ENCODE results near the gene GABRD.

Gene GABRD

DNA sequence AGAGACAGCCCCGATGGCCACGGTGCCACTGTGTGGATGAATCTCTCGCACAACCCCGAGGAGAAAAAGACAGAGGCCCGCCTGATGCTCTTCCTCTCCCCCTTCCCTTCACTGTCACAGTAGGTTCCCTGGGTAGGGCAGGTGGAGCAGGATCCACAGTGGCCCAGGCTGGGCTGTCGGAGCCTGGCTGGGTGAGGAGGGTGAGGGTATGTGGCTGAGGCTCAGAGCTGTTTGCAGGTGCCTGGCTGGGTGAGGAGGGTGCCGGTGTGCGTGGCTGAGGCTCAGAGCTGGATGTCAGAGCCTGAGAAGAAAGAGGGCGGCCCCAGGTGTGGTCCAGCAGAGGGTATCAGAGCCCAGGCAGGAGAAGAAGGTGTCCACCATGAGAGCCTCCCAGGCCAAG is 18.3 kb upstream of the GABRD start:
- Histone ChIP-seq H4K20me1 (ENCODE audit: insufficient read depth) (no peaks in the 10 kb centered on the region), H3K79me2 (ENCODE audit: insufficient read depth, low read depth) (no peaks in the 10 kb centered on the region), H3K36me3 (ENCODE audit: insufficient read depth) (no peaks in the 10 kb centered on the region), H3K4me2 (no peak overlapping the region), H3K27me3 (ENCODE audit: insufficient read depth, low read depth) (peaks cover 94% of the 10 kb centered on the region), H3K4me1 (ENCODE audit: low read depth, poor library complexity, severe bottlenecking) (no peaks in the 10 kb centered on the region), H2AFZ (ENCODE audit: low read depth) (no peak overlapping the region), H3K4me3 (IDR thresholded peaks at IDR 0.05; ENCODE audit: insufficient read depth, low read depth, low read length) (no peak overlapping the region), H3K27ac (no peak overlapping the region), H3K9ac (no peak overlapping the region)
- TF ChIP-seq, protein P1, sequence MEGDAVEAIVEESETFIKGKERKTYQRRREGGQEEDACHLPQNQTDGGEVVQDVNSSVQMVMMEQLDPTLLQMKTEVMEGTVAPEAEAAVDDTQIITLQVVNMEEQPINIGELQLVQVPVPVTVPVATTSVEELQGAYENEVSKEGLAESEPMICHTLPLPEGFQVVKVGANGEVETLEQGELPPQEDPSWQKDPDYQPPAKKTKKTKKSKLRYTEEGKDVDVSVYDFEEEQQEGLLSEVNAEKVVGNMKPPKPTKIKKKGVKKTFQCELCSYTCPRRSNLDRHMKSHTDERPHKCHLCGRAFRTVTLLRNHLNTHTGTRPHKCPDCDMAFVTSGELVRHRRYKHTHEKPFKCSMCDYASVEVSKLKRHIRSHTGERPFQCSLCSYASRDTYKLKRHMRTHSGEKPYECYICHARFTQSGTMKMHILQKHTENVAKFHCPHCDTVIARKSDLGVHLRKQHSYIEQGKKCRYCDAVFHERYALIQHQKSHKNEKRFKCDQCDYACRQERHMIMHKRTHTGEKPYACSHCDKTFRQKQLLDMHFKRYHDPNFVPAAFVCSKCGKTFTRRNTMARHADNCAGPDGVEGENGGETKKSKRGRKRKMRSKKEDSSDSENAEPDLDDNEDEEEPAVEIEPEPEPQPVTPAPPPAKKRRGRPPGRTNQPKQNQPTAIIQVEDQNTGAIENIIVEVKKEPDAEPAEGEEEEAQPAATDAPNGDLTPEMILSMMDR (conservative IDR thresholded peaks at IDR 0.05; ENCODE audit: low read depth, low read length), result no peak

DNA sequence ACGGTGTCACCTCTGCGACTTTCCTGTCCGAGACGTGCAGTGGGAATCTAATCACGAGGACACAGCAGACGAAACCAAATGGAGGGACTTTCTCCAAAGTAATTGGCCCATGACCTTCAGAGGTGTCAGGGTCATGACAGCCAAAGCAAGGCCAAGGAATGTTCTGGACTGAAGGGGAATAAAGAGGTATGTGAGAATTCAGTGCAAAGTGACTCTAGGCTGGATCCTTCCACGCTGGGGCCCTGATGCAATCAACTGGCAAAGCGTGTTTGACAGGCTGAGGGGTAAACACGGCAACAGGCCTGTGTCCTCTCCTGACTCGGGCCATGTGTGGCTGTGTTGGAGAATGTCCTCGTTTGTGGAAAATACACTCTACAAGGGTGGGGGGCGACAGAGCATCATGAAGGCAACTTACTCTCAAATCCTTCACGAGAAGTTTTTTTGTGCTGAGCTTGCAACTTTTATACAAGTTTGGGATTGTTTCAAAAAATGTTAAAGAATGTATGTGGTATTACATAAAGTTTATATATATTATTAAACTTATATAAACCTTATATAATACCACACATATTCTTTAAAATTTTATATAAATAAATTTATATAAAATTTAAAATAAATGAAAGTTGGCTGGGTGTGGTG is 17.3 kb upstream of the GABRD start:
- Histone ChIP-seq H2AFZ (ENCODE audit: low read depth) (no peak overlapping the region), H3K4me2 (no peak overlapping the region), H3K36me3 (ENCODE audit: insufficient read depth) (no peaks in the 10 kb centered on the region), H3K27me3 (ENCODE audit: insufficient read depth, low read depth) (peaks cover 94% of the 10 kb centered on the region), H4K20me1 (ENCODE audit: insufficient read depth) (no peaks in the 10 kb centered on the region), H3K79me2 (ENCODE audit: insufficient read depth, low read depth) (no peaks in the 10 kb centered on the region), H3K27ac (no peak overlapping the region), H3K9ac (no peak overlapping the region), H3K4me3 (IDR thresholded peaks at IDR 0.05; ENCODE audit: insufficient read depth, low read depth, low read length) (no peak overlapping the region), H3K4me1 (ENCODE audit: low read depth, poor library complexity, severe bottlenecking) (no peaks in the 10 kb centered on the region)
- TF ChIP-seq, protein P1 (conservative IDR thresholded peaks at IDR 0.05; ENCODE audit: low read depth, low read length), result no peak

DNA sequence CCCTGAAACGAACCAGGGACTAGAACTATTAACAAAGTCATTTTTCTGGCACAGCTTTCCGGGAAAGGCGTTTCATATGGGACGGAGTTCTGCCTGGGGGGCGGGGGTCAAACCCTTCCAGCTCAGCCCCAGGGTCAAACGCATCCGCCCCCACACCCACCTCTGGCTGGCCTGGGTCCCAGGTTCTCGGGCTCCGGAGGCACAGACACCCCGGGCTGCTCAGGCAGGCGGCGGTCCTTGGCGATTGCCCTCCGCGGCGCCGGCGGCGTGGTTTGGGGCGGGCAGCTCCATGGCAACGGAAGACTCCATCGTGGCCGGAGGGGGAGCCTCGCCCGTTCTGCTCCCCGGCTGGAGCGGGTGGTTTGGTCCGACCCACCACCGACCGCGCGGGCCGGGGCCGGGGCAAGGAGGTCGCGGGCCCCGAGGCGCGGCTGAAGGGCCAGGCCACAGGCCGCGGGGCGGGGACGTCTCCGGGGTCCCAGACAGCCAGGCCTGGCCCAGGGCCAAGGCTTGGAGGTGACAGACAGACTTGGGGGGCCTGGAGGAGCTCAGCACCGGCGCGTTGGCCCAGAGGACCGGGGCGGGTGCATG is 15.5 kb upstream of the GABRD start, which contains the start of gene CFAP74:
TSS of gene CFAP74 (minus strand) at position 246 of the 591 bp plus-strand sequence. CDS start 12,830 bp downstream, outside the sequence.
- H3K4me2 ChIP-seq, result no peak within 1 kb of the TSS
- no peak within 1 kb of the TSS for H3K27ac ChIP-seq
- no peaks in the 10 kb centered on the region for H3K36me3 ChIP-seq (ENCODE audit: insufficient read depth)
- no peaks in the 10 kb centered on the region for H3K4me1 ChIP-seq (ENCODE audit: low read depth, poor library complexity, severe bottlenecking)
- TF ChIP-seq, protein P1 (conservative IDR thresholded peaks at IDR 0.05; ENCODE audit: low read depth, low read length), result no peak
- no peaks in the 10 kb centered on the region for H4K20me1 ChIP-seq (ENCODE audit: insufficient read depth)
- no peak within 1 kb of the TSS for H2AFZ ChIP-seq (ENCODE audit: low read depth)
- no peak within 1 kb of the TSS for H3K4me3 ChIP-seq (IDR thresholded peaks at IDR 0.05; ENCODE audit: insufficient read depth, low read depth, low read length)
- H3K79me2 ChIP-seq (ENCODE audit: insufficient read depth, low read depth), result no peaks in the 10 kb centered on the region
- H3K27me3 ChIP-seq (ENCODE audit: insufficient read depth, low read depth), result peaks cover 94% of the 10 kb centered on the region
- H3K9ac ChIP-seq, result no peak within 1 kb of the TSS

DNA sequence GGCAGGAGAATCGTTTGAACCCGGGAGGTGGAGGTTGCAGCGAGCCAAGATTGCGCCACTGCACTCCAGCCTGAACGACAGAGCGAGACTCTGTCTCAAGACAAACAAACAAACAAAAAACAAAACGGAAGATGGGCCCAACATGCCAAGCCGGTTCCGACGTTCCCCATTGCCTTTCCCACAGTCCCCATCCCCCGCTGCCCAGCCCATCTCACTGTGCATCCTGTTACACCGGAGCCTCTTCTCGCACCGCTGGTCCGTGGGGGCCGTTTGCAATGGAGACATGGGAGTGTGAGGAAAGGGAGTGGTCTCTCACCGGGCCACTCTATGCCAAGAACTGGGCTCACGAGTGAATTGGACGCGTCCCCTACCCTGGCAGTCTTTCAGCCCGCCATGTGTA is 14.3 kb upstream of the GABRD start:
- Histone ChIP-seq H3K36me3 (ENCODE audit: insufficient read depth) (no peaks in the 10 kb centered on the region), H3K9ac (no peak overlapping the region), H3K4me1 (ENCODE audit: low read depth, poor library complexity, severe bottlenecking) (no peaks in the 10 kb centered on the region), H2AFZ (ENCODE audit: low read depth) (no peak overlapping the region), H3K4me2 (no peak overlapping the region), H3K79me2 (ENCODE audit: insufficient read depth, low read depth) (no peaks in the 10 kb centered on the region), H4K20me1 (ENCODE audit: insufficient read depth) (no peaks in the 10 kb centered on the region), H3K4me3 (IDR thresholded peaks at IDR 0.05; ENCODE audit: insufficient read depth, low read depth, low read length) (no peak overlapping the region), H3K27me3 (ENCODE audit: insufficient read depth, low read depth) (peaks cover 94% of the 10 kb centered on the region), H3K27ac (no peak overlapping the region)
- TF ChIP-seq, protein P1 (conservative IDR thresholded peaks at IDR 0.05; ENCODE audit: low read depth, low read length), result no peak

All from KMS-11 (cell line).